CD4-positive, alpha-beta T cell treated with Interleukin-15 for 1 hour (primary cell): ENCODE results near the gene UBE2R2.
"Not testable (repeated sequence)": the region's sequence is repeated elsewhere in the genome, so short reads cannot be mapped to it uniquely, and the experiment has no call there.

Source experiments
- DNase-seq: peaks from one replicate; pipeline ENCODE4 v3.0.0-alpha.2; 2020

UBE2R2 gene

DNA sequence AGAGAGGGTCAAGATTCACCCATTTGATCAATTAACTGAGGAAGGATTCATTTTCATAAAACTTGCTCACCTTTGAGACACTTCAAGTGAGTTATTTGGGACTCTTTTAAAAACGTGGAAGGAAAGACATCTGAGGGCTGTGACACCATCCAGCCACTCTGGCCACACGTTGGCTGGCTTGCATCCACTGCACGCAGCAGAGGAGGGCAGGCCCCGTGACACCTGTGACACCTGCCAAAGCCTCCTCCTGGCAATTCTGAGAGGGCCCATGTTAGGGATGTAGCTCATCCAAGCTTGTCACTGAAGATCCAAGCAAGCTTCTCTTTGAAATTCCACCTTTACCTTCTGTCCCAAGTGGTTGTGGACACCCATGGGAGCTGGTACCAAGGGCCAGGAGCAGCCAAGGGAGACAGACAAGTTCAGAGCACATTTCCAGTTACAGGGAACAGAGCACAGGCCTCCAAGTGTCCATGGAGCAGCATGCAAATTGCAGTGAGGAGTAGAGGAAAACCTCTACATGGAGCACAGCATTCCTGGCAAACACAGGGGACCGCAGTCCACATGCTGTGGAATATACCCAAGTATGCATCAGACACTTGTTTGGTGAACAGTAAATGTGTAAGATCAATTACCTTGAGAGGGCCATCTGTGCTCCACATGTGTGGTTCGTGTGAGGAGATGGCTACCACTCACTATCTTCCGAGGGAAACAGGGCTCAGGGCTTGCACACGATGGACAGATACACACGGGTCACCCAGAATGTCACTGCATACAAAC is 16.8 kb upstream of the UBE2R2 start:
- no peak for DNase-seq

DNA sequence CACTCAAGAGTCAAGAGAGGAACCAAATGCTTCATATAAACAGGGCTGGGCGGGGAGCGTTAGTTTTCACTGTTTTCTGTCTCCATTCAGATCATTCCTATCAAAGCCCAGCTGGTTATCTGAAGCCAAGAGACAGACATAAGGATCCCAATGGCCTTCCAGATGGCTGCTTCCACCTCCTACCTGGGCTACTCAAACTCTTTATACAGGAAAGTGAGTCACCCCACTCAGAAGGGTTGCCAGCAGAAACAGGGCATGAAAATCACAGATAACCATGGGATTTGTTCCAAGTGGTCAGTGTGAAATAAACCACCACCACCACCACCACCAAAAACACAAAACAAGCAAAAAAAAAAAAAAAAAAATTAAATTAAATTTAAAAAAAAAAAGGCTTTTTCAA is 16.1 kb upstream of the UBE2R2 start:
- DNase-seq, result no peak

DNA sequence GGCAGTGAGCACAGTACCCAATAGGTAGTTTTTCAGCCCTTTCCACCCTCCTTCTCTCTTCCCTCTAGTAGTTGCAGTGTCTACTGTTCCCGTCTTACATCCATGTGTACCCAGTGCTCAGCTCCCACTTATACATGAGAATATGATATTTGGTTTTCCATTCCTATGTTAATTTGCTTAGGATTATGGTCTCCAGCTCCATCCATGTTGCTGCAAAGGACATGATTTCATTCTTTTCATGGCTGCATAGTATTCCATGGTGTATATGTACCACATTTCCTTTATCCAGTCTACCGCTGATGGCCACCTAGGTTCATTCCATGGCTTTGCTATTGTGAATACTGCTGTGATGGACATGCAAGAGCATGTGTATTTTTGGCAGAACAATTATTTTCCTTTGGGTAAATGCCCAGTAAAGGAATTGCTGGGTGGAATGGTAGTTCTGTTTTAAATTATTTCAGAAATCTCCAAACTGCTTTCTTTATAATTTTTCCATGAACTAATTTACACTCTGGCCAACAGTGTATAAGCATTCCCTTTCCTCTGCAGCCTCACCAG is 14.9 kb upstream of the UBE2R2 start:
- DNase-seq, result not testable (repeated sequence)

DNA sequence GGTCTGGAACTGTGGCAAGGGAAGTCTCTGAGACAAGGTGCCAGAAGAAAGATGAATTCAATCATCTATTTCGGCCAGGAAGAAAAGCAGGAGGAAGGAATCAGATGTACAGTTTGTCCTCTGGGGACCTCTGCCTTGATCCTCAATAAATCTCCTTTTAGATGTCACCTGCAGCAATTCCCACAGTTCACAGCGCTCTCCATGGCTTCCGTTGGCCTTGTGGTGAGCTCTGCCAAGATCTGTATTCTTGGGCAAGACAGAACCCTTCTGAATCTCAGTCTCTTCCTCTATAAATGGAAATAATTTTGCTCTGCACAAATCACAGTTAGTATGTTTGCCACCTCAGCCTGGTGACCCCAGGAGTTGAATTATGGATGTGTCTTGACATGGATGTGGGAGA is 12.8 kb upstream of the UBE2R2 start:
- not testable (repeated sequence) for DNase-seq

DNA sequence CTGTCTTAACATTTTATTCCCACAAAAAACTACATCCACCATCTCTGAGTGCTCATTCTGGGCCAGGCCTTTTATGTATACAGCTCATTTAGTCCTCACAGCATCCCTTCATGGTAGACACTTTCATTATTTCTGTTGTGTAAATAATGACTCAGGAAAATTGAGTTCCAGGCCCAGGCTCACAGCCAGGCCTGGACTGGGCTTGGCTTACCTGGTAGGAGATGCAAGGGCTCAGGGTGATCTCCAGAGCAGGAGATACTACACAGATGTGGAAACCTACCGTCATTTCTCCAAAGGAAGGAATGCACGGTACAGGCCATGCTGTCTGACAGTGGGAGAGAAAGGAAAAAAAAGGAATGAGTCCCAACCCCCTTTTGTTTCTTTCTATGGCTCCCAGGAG is 9.8 kb upstream of the UBE2R2 start:
- DNase-seq, result not testable (repeated sequence)

DNA sequence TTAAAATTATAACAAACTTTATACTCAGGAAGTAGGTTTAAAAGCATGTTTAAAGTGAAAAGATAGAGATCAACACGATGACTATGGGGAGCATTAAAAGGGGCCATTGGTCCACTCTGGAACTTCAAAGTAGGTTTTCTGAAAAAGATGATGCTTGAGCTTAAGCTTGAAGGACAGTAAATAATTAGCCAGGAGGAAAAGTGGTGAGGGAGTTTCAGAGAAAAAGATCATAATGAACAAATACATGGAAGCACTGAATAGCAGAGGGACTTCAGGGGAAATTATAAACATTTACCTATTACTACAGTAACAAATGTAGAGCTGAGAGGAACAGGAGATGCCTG is 8.0 kb upstream of the UBE2R2 start:
- not testable (repeated sequence) for DNase-seq

DNA sequence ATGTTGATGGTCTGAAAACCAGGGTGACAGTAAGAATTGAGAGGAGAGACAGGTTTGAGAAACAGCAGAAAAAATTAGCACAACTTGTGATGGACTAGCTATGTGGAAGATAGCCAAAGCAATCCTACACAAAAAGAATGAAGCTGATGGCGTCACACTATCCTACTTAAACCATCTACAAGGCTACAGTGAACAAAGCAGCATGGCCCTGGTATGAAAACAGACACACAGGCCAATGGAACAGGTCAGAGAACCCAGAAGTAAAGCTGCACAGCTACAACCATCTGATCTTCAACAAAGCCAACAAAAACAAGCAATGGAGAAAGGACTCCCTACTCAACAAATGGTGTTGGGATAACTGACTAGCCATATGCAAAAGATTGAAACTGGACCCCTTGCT is 7.5 kb upstream of the UBE2R2 start:
- no peak for DNase-seq

DNA sequence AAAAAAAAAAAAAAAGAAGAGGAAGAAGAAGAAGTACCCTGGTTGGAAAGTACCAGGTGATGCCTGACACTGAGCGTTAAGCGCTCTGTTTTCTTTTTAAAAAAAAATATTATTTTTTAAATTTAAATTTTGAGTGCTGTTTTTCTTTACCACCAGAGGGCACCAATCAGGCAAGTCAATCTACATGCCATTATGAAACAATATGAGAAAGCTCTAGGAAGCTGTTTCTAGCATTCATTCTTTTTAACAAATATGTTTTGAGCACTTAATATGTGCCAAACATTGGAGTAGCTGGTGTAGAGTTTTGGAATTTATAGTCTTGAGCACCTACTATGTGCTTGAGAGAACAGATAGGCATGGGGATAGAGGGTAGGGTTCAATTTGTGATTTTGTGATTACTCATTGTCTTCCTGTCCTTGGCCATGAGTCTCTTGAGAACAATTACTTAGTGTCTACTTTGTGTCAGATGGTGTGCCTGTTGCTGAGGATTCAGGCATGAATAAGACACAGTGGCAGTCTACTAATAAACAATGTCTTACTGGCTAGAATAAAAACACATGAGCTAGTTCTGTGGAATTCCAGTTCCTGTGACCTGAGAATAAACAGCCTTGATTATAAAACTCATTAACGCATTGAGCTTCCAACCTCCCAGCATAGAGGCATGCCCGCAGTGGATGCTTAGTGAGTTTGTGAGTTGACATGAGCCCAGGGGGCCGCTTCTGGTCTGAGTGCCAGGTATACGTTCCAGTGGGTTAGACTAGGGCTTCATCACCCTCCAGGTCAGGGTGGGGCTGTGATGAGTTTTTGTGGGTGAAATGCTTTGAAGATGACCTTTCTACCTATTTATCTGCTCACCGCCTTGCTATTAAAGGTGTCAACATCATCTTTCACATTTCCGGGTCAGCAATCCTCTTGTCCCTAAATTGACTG is 3.0 kb upstream of the UBE2R2 start:
- DNase-seq, result peak; percentile 36

DNA sequence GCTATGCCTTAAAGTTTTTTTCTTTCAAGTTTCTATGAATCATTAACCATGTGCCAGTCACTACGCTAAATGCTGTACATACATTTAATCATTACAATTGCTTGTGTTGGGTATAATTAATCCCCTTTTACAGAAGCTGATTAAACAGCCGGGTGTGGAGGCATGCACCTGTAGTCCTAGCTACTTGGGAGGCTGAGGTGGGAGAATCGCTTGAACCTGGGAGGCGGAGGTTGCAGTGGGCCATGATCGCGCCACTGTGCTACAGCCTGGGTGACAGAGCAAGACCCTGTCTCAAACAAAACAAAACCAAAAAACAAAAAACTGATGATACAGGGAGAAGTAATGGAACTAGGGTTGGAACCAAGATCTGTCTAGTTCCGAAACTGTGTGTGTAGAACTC is 1.2 kb upstream of the UBE2R2 start:
- no peak for DNase-seq

DNA sequence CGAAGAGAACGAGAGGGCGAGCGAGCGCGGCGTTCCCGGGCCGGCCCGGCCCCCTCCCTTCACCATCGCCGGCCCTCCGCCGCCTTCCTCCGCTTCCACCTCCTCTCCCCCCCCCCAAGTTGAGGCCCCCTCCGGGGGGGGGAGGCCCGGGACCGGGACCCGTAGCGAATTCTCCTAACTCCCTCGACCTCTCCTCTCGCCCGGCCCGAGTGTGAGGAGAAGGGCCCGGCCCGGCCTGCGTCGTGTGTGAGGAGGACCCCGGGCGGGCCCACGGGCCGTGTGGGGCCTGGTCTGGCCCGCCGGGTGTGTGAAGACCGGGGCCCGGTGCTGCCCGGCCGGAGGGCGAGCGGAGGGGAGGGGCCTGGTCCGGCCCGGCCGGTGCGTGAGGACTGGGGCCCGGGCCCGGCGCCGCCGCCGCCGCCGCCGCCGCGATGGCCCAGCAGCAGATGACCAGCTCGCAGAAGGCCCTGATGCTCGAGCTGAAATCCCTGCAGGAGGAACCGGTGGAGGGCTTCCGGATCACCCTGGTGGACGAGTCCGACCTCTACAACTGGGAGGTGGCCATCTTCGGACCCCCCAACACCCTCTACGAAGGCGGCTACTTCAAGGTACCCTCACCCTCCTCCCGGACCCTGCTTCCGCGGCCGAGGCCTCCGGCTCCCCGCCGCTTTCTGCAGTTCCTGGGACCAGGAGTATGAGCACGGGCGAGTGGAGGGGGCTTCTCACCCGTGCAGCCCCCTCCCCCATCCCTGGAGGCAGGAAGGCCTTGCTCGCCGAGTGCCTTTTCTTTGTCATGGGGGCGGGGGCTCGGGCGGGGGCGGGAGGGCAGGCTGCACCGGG is 587 bp downstream of the UBE2R2 start:
- peak; percentile 59 for DNase-seq

DNA sequence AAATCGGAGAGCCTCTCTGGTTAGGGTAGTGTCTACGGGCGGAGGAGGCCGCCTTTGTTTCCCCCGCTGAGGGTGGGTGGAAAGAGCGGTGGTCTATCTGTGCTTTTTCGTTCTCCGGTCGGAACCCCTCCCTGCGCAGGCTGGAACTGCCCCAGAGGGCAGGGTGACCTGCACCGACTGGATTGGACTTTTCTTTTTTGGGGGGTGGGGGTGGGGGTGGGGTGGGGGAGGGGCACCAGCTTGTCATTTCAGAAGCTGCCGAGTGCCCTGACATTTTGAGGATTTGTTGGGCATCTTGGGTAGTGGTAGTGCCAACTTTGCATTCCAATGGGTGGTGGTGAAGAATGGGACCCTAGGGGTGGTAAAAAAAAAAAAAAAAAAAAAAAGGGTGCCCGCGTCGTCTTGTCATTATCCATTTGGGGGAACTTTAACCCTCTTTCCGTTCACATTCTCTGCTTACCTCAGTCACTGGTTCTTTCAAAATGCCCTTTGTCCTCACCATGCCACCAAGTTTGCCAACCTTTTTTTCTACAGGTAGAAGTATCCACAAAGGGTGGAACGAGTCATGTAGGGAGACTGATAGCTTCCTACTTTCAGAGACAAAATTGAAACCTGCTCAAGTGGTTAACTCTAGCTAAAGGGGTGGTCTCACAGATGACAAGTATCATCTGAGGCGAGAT is 1.3 kb downstream of the UBE2R2 start:
- DNase-seq, result no peak

DNA sequence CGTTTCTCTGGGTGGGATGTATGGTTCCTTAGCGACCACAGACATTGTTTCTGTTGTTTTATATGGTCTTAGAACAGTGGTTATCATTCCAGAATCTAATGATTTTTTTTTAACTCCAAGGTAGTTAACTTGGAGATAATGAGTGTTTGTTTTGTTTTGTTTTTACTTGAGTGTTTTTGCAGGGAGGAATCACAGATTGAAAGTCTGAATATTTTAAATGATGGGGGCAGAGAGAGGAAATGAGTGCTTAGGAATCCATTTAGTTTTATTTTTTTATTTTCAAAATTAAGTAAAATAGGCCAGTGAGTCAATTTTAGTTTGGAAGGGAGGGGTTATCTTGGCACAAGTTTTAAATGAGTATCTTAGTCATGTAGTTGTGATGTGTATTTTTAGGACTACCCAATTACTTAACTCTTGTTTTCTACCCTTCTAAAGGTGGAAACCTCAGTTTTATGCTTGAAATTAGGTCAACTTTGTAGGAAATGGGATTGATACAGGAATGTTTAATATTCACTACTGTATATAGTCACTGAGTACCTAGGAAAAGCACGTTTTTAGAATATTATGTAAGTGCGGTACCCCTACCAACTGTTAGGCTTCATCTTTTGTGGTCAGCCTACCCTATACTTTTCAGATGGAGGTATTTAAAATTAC is 2.0 kb downstream of the UBE2R2 start:
- no peak for DNase-seq

DNA sequence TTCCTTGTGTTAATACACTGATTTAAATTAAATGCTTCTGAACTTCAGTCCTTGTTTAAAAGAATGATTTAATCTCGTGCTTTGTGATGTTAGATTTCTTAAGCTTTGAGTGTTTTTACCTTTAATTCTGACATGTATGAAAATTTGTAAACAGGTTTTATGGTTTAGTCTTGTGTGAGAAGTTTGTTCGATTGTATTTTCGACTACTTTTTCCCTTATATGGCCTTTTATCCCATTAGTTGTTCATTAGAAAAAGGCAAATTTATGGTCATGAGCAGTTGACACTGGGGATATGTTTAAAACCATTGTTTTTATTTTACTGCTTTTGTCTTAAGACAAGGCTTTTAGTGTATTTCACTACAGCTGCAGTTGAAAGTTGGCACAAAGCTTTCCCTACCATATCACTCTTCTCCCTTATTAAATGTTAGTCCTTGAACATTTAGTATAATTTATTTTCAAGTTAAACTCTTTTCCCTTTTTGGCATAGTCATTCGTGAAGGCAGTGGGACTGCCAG is 3.3 kb downstream of the UBE2R2 start:
- DNase-seq, result no peak

DNA sequence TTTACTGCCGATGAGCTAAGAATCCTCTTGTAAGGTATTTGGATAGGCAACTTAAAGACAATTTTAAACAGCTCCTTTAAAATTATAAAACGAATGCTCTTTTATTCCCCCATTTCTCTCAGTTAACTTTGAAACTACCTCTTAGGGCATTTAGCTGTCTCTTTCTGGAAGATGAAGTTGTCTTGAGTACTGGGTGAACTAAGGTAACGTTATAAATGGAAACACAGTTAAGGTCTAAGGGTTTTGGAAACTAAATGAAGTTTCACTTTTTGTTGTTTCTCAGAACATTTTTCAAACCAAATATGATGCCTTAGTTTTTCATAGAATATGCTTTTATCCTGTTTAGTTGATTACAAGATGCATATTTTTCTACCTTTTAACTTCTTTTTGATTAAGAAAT is 6.8 kb downstream of the UBE2R2 start:
- DNase-seq, result no peak

DNA sequence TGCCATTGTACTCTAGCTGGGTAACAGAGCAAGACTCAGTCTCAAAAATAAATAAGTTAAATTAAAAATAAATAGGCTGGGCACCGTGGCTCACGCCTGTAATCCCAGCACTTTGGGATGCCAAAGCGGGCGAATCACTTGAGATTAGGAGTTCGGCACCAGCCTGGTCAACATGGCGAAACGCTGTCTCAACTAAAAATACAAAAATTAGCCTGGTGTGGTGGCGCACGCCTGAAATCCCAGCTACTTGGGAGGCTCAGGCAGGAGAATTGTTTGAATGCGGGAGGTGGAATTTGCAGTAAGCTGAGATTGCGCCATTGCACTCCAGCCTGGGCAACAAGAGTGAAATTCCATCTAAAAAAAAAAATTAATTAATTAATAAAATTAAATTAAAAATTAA is 10.3 kb downstream of the UBE2R2 start:
- DNase-seq, result not testable (repeated sequence)

DNA sequence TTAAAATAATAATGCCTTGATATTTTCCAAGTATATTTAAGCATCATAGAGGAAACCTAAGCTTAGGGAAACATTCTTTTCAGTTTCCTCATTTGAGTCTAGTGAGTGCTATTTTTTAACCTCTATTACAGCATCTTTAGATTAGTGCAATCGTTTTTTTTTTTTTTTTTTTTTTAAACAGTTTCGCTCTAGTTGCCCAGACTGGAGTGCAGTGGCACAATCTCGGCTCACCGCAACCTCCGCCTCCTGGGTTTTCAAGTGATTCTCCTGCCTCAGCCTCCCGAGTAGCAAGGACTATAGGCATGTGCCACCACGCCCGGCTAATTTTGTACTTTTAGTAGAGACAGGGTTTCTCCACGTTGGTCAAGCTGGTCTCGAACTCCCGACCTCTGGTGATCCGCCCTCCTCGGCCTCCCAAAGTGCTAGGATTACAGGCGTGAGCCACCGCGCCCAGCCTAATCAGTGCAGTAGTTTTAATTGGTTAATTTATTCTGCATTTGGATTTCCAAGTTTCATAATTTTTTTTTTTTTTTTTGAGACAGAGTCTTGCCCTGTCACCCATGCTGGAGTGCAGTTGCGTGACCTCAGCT is 12.8 kb downstream of the UBE2R2 start:
- DNase-seq, result not testable (repeated sequence)

DNA sequence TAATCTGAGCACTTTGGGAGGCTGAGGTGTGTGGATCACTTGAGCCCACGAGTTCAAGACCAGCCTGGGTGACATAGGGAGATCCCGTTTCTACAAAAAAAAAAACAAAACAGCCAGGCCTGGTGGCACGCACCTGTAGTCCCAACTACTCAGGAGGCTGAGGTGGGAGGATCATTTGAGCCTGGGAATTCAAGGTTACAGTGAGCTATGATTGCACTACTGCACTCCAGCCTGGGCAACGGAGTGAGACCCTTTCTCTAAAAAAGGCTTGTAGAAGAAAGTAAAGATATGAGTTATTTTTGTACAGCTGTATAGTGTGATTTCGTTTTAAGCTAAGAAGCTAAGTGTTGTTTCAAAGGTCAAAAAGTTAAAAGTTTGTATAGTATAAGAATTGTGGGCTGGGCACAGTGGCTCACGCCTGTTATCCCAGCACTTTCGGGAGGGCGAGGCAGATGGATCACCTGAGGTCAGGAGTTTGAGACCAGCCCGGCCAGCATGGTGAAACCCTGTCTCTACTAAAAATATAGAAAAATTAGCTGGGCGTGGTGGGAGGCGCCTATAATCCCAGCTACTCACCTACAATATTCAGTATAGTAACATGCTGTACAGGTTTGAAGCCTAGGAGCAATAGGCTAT is 18.8 kb downstream of the UBE2R2 start:
- no peak for DNase-seq

DNA sequence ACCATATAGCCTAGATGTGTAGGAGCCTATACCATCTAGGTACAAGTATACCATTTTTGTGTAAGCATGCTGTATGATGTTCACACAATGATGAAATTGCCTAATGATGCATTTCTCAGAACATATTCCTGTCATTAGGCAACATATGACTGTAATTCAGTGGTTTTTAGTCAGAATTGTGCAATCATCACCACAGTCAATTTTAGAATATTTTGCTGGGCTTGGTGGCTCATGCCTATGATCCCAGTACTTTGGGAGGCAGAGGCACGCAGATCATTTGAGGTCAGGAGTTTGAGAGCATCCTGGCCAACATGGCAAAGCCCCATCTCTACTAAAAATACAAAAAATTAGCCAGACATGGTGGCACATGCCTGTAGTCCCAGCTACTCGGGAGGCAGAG is 19.3 kb downstream of the UBE2R2 start:
- DNase-seq, result not testable (repeated sequence)

DNA sequence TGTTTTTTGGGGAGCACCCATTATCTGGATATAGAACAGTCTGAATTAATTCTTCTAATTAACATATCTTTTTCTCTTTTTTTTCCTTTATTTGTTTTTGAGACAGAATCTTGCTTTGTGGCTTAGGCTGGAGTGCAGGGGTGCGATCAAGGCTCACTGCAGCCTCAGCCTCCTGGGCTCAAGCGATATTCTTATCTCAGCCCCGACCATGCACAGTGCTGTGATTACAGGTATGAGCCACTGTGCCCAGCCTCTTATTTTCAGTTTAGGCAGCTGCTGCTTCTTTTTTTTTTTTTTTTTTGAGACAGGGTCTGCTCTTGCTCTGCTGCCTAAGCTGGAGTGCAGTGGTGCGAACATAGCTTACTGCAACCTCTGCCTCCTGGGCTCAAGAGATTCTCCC is 20.2 kb downstream of the UBE2R2 start:
- no peak for DNase-seq

DNA sequence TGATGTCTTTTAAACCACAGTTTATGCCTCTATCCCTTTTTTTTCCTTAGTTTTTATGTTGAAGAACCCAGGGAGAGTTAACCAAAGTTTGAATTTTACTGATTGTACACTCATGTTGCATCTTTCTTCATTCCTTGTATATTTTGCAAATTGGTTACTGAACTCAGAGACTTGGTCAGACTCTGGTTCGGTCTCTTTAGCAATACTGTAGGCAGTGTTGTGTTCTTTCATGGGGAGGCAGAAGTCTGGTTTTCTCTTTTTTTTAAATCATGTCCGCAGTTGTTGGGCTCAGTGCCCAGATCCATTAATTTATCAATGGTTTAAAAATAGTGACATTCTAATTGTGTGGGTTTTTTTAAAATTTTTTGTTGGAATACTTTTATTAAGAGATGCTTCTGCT is 23.4 kb downstream of the UBE2R2 start:
- no peak for DNase-seq
